Measurements from ENCODE around the gene LEMD1. TPM values are rescaled to one million over a fixed set of nuclear protein-coding genes. Genes with fewer than 3 reads are reported as not detected.

The LEMD1 gene
- total RNA-seq, 4 donors from 2014 or later = 5.1 TPM; not detected in 3

- no peak overlapping the region for H3K27ac ChIP-seq
- TF ChIP-seq EP300 (IDR thresholded peaks at IDR 0.05) (no peak), POLR2A (IDR thresholded peaks at IDR 0.05) (no peak), POLR2AphosphoS5 (IDR thresholded peaks at IDR 0.05) (no peak), CTCF (IDR thresholded peaks at IDR 0.05) (no peak)
- H3K27me3 ChIP-seq = peaks cover 47% of the 10 kb centered on the region
- no peak for DNase-seq (ENCODE audit: low spot score in 2 of 2)
- no peak overlapping the region for H3K4me3 ChIP-seq
- H3K4me1 ChIP-seq = peaks cover 20% of the 10 kb centered on the region
- no peaks in the 10 kb centered on the region for H3K9me3 ChIP-seq
- no peaks in the 10 kb centered on the region for H3K36me3 ChIP-seq
- WGBS = 51% methylated on average over 9 of the region's 9 CpGs
These were observed 25.0 kb upstream of the LEMD1 start for GRCh38 chr1:205446828-205447227.

DNA sequence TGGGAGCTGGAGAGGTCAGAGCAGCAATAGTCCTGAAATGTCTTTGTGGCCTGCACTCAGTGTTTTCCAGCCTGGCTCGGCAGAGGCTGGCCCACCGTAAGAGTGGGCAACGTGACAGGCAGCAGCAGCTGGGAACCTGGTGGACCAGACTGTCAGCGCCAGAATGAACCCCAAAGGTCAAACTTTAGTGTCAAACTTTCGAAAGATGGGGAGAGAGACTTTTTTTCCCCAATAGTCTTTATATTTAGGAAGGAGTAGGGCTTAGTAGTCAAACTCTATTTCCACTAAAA lies 23.7 kb upstream of the LEMD1 start:
- H3K4me3 ChIP-seq = no peak overlapping the region
- 92% methylated on average over 4 of the region's 5 CpGs for WGBS
- H3K4me1 ChIP-seq = peaks cover 31% of the 10 kb centered on the region
- peaks cover 35% of the 10 kb centered on the region for H3K27me3 ChIP-seq
- no peak overlapping the region for H3K27ac ChIP-seq
- H3K36me3 ChIP-seq = no peaks in the 10 kb centered on the region
- no peaks in the 10 kb centered on the region for H3K9me3 ChIP-seq
- TF ChIP-seq POLR2AphosphoS5 (IDR thresholded peaks at IDR 0.05) (no peak), POLR2A (IDR thresholded peaks at IDR 0.05) (no peak), CTCF (IDR thresholded peaks at IDR 0.05) (no peak), EP300 (IDR thresholded peaks at IDR 0.05) (no peak)
- DNase-seq (ENCODE audit: low spot score in 2 of 2) = no peak

DNA sequence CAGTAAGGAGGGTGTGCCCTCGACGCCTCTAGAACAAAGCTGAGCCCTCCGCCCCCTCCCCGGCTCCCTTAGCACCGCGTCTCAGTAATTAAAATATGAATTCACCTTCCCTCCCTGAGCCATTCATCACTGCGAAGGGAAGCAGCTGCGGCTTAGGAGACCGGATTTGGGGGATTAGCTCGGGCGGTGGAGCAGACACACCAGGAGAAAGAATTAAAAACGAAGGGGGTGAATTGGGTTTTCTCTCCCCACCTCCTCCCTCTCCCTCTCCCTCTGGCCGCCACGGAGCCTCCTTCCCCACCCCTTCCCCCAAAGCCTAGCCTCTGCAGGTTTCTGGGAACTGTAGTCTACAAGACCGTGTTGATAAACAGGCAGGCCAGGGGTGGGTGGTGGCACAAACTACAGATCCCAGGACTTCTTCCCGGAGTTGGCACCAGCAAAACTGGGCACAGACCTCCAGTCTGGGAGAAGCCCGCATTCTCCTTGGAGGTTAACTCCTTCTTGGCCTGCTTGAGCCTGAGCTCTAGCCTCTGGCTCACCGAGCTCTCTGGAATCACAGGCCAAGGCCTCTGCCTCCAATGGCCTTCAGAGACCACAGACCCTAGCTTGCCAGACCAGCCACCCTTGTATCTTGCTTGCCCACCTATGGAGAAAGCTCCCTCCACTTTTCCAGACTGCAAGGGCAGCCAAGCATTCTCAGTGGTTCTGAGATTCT lies 23.2 kb upstream of the LEMD1 start:
- TF ChIP-seq POLR2A (IDR thresholded peaks at IDR 0.05) (no peak), EP300 (IDR thresholded peaks at IDR 0.05) (no peak), POLR2AphosphoS5 (IDR thresholded peaks at IDR 0.05) (no peak), CTCF (IDR thresholded peaks at IDR 0.05) (no peak)
- Histone ChIP-seq H3K4me1 (peaks cover 33% of the 10 kb centered on the region), H3K27ac (no peak overlapping the region), H3K36me3 (no peaks in the 10 kb centered on the region), H3K27me3 (peaks cover 30% of the 10 kb centered on the region), H3K9me3 (no peaks in the 10 kb centered on the region), H3K4me3 (peak overlapping the region; percentile 11)
- WGBS = 30% methylated on average over 18 of the region's 18 CpGs
- no peak for DNase-seq (ENCODE audit: low spot score in 2 of 2)

DNA sequence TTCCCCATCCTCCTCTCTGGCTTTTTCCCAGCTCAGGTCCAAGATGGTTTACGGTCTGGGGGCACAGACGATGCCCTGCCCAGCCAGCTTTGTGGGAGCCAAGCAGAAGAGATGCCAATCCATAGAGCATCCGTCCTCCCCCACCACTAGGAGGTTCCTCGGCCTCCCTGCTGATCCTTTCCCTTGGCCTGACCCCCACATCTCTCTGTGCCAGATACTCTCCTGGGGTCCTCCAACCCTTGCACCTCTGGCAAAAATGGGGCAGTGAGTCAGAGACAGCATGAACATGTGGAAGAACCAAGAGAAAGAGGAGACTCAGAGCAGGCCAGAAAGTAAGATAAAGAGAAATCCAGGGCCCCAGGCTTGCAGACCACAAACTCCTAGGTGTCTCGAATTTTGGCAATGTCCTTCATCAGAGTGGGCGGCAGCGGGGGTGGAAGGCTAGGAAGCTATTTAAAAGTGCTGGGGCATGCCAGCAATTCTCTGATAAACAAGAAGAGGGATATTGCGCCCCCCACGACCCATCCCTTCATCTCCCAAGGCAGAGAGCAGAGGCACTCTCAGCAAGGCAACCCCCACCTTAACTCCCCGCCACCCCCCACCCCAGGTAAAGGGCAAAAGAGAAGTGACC lies 22.6 kb upstream of the LEMD1 start:
- no peak for DNase-seq (ENCODE audit: low spot score in 2 of 2)
- 43% methylated on average over 9 of the region's 10 CpGs for WGBS
- H3K4me1 ChIP-seq = peaks cover 31% of the 10 kb centered on the region
- no peak overlapping the region for H3K27ac ChIP-seq
- peak overlapping the region; percentile 11 for H3K4me3 ChIP-seq
- peaks cover 23% of the 10 kb centered on the region for H3K27me3 ChIP-seq
- H3K9me3 ChIP-seq = no peaks in the 10 kb centered on the region
- TF ChIP-seq CTCF (IDR thresholded peaks at IDR 0.05) (no peak), EP300 (IDR thresholded peaks at IDR 0.05) (no peak), POLR2AphosphoS5 (IDR thresholded peaks at IDR 0.05) (no peak), POLR2A (IDR thresholded peaks at IDR 0.05) (no peak)
- H3K36me3 ChIP-seq = no peaks in the 10 kb centered on the region

DNA sequence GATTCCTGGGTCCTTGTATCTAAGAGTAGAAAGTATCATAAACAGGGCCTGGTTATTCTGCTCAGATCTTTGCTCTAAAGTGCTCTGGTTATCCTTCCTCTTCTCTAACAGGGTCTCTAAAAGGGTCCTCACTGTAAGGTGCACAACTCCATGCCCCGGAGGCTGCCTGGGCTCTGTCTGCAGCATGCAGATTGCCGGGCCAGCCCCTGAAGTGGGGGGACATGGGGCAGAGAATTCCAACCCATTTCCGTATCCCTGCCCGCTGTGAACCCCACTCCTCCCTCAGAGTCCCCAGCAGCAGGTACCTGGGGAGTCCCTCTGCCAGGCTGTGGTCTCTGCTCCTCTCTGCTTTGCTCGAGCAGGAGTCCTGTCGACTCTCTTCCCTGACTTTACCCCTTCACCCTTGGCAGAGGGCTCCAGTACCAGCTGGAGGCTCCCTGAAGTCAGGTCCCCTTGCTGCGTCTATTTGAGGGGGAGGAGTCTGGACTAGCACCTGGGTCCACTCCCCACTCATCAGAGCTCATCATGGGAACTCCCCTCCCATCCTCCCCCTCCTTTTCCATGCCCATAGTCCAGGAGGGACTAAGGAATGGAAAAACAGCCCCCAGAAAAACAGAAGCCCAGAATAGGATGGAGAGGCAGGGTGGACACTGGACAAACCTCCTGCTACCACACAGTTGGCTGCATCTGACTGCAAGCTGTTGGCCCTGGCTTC lies 21.9 kb upstream of the LEMD1 start:
- H3K4me1 ChIP-seq = peaks cover 34% of the 10 kb centered on the region

More for the DNA sequence above, 21.9 kb upstream of the LEMD1 start:
- Histone ChIP-seq H3K9me3 (no peaks in the 10 kb centered on the region), H3K36me3 (no peaks in the 10 kb centered on the region), H3K27me3 (peaks cover 16% of the 10 kb centered on the region), H3K4me3 (no peak overlapping the region), H3K27ac (no peak overlapping the region)
- DNase-seq (ENCODE audit: low spot score in 2 of 2) = no peak
- no peak for TF ChIP-seq EP300 (IDR thresholded peaks at IDR 0.05)
- no peak for TF ChIP-seq POLR2A (IDR thresholded peaks at IDR 0.05)
- TF ChIP-seq CTCF (IDR thresholded peaks at IDR 0.05) = no peak
- WGBS = 81% methylated on average over 4 of the region's 7 CpGs

All from suprapubic skin (tissue), 4 donors.